Activated T-helper 1 cell treated with anti-CD3 and anti-CD28 coated beads, Interleukin-2, amount 50 U/mL, for 16 hours (primary cell): Measurements from ENCODE around the gene L3MBTL3.
A peak's percentile ranks its signal among the peaks of the same experiment; 100 is the strongest.
"Not testable (repeated sequence)": the region's sequence is repeated elsewhere in the genome, so short reads cannot be mapped to it uniquely, and the experiment has no call there.

ENCODE experiments used
- DNase-seq, 2 donors: peaks; one replicate each; pipeline ENCODE4 v3.0.0-alpha.2; 2020; ENCODE audit warnings: low read depth in 1 of 2, low spot score in 1 of 2

The L3MBTL3 gene

DNA sequence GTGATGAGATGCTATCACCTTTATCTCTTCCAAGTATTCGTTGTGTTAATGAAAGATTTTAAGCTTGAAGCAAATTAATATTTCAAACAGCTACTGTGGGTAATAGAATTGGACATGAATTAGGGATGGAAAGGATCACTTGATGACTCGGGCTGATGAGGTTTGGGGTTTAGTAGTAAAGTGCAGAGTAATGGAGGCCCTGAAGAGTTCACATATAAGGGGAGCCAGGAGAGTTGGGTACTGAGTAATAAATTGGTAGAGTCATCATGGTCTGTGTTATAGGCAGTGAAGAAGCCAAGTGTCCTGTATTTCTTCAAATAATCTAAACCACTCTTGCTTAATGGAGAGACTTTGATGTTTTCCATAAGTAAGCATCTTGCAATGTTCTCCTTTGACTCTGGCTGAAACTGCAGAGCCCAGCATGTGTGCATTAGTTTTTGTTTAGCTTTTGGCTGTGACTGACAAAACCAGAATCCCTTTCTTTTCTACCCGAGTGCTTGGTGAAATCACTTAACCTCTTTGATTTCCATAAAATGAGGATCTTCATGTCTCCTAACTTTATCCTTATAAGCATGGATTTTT lies 57.6 kb downstream of the L3MBTL3 start:
- DNase-seq = no peak

DNA sequence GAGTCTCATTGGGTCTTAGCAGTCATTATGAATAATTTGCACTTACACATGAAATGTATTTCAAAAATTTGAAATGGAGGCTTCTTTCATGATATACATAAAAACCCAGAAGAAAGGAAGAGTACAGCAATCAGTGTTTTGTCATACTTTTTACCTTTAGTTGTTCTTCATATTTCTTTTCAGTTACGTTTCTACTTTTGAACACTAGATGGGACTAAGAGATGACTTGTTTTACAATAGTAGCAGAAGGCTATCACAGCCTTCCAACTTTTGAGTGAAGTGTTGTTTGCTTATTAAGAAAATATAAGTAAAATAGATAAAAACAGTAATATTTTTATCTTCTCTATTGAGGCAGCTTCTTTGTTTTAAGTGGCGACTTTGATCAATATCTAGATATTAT lies 58.1 kb downstream of the L3MBTL3 start:
- DNase-seq = no peak

DNA sequence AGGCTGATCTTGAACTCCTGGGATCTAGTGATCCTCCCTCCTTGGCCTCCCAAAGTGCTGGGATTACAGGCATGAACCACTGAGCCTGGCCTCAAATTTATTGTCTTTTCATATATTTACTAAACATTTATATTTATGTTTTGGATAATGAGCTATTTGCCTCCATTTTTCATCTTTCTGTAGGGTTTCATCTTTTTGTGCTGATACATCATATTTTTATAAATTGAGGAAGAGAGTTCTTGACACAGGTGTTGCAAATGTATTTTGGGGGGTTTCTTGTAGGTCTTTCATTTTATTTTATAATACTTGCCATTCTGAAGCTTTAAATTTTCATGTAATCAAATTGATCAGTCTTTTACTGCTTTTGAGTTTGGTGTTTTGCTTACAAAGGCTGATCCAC lies 72.4 kb downstream of the L3MBTL3 start:
- no peak for DNase-seq

DNA sequence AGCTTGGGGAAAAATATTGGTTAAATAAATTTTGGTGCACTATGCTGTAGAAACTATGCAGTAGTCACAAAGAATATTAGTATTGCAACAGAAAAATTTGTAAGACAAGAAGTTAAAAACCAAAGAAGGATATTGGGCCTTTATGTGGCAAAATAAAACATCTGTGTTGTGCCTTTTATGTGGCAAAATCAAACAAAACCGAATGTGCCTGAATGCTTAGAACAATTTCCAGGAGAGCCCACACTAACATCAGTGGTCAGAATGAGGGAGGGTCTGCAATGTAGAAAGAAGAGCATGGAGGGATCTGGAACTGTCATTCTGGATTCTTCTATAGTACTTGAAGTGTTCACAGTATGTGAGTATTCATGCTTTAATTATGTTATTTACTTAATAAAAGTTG lies 75.2 kb downstream of the L3MBTL3 start:
- DNase-seq = no peak

DNA sequence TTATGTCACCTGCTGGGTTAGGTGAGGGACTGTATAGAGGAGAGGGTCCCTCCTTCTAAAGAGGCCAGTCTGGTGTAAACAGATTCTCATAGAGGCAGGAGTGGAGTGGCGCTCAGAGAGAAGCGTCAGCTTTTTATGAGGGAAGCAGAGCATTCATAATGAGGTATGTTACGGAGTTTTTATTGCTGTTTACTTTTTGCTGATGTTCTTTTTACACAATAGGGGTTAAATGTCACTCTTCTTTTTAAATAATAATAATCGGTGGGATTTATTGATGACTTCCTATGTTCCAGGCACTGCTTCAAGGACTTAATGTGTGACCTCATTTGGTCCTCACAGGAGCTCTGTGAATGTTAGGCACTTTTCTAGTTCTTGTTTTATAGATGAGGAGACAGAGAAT lies 79.9 kb downstream of the L3MBTL3 start:
- DNase-seq = no peak

DNA sequence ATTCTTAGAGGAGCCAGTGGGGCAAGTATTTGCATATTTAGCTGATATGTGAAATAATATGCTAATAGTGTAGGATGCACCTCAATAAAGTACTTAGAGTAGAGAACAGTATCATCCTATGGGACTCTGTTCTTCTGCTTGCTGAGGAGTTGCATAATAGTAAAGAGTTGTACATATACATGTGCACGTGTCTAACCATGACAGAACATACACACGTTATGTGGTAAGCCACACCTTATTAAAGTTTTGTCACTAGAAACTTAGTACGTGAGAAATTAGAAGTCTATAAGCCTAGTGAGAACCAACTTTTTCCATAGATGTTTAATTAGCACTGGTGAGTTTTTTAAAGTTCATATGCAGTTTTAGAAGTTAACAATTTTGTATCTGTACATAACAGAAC lies 80.7 kb downstream of the L3MBTL3 start:
- no peak for DNase-seq

DNA sequence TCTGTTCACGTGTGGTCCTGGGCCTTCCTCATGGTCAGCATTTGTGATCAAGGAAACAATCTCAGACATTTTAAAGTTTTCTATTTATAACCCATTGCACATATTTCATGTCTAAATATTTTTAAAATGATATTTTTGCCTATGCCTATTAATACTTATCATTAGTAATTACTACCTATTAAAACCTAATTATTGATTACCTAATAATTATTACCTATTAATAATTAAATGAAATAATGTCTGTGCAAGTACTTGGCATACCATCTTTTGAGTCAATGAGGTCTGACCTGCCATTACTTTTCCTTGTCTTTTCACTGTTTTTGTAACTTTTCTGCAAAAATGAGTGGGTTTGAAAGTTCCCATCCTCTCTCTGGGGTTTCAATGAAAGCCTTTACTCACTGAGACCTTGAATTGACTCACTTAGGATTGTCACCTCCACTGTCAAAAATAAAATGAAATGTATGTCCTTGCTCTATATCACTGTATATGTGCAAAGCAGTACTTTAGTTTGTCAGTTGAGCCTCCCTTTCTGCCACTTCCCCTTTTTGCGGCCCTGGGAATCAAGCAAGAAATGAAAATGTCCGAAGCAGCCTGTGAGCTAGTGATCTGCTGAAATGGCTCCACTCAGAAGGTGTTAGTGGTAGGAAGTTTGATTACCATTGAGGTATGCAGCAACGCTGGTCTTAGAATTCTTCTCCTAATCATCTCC lies 87.8 kb downstream of the L3MBTL3 start:
- DNase-seq = no peak

DNA sequence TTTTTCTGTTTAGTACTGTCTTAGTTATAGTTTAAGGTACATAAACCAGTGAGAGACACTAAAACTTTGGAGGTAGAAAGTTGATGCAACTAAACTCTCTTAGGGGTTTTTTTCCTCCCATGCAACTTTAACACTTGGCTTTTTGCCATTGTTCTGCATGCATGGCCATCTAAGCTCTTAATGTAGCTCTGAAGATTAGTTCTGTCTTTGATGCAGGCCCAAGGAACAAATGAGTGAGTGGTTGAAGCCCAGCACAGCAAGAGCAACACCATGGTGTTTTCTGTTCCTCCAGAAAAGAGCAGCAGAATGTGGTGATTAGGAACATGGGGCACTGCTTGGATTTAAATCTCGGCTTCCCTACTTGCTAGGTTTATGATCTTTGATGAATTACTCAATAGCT lies 89.3 kb downstream of the L3MBTL3 start:
- no peak for DNase-seq

DNA sequence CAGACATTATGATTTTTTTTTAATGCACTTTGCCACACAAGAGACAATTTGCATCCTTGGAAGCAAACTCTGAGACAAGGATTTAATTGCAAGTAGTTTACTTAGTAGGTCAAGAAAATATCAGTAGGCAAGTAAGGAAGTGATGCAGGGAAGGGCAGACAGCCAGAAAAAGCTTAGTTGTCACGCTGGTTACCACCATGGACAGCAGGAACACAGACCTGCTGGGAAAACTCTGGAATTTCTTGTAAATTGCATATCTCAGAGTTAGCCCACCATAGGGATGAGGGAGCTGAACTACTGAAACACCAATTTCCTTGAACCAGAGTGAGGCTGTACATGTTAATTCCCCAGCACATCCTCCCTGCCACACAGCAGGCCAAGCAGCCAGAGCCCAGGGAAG lies 92.7 kb downstream of the L3MBTL3 start:
- no peak for DNase-seq

DNA sequence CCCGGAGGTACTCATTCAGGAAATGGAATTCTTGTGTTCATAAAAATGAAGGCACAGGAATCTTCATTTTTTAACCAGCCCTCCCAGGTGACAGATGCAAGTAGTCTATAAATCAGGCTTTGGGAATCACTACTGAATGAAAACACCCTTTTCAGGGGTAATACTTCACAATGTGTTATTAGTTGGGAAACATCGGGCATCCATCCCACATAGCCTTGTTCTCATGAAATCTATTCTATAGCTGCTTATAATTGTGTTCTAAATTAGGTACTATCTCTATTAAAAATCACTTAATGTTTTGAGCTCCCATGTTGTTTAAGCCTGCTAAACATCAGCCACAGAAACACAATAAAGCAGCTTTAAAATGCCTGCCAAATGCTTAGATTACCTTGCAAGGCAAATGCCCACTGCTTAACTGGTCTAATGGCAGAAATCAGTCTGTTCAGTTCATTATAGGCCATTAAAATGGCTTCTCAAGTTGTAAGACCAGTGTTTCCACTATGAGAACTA lies 94.9 kb downstream of the L3MBTL3 start:
- DNase-seq = no peak

DNA sequence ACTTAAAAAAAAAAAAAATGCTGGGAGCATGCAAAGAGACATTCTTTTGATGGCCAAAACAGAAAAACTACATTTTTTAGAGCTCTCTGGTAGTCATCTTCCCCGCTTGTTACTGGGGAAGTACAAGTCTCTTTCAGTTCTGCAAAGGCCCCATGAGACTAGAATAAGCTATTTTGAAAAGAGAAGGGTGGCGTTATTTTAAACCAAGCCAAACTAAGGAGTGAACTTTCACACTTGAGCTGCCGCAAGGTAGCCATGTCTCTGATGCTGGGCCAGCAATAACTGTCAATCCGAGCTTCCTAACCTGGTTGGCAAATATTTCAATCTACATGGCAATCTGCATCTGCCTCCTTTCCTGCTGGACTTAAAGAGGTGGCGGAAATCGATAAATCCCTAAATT lies 96.7 kb downstream of the L3MBTL3 start:
- DNase-seq = no peak

DNA sequence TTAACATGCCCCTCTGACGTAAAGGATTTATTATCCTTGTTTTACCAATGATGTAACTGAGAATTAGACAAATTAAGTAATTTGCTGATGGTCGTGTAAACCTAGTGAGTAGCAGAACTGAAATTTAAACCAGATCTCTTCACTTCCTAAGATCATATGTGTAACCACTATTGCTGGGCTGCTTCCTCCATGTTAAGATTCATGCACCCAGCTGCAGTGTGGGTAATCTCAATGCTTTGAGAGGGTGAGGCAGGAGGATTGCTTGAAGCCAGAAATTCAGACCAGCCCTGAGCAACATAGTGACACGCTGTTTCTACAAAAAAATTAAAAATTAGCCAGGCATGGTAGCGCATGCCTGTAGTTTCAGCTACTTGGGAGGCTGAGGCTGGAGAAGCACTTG lies 97.9 kb downstream of the L3MBTL3 start:
- no peak for DNase-seq

DNA sequence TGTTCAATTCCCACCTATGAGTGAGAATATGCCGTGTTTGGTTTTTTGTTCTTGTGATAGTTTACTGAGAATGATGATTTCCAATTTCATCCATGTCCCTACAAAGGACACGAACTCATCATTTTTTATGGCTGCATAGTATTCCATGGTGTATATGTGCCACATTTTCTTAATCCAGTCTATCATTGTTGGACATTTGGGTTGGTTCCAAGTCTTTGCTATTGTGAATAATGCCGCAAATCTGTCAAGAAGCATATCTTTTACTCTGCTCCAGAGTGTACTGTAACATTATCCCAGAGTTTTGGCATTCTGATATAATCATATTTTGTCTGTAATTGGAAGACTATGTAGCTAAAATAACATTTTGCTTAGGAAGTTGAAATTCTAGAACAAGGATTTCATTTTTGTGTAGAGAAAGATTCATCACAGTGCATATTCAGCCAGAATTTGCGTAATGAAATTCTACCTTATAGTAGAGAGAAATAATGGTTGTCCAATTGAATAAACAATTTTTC lies 98.9 kb downstream of the L3MBTL3 start:
- not testable (repeated sequence) for DNase-seq

DNA sequence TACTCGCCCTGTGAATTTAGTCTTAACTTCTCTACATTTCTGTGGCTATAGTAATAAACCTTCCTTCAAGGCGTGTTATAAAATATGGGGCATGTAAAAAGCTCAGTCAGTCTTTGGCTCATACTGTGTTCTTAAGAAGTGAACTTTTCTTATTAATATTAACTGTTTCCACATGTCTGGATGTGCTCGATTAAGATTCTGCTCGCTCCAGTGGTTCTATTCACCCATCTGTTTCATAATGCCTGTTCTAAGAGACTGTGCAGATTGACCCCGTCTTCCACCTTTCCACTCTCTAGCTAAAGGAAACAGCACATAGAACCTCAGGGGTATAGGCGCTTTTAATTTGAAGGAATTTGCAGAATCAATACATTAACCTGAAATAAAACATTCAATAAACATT lies 99.9 kb downstream of the L3MBTL3 start:
- no peak for DNase-seq

DNA sequence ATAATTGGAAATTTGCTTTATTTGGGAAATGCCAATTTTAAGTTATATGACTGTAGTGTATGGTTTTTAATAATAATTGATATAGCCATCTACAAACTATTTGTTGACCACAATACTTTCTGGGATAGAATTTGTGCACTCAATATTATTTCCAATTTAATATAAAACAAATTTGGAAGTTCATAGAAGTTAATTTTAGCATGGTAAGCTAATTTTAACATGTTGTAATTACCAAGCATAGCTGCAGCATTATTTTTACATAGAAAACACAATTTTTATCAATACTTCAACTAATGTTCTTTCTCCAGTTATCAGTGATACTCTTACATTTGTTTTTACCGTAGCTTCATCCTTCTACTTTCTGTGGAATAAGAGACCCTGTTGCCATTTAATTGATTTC lies 100.8 kb downstream of the L3MBTL3 start:
- DNase-seq = no peak

DNA sequence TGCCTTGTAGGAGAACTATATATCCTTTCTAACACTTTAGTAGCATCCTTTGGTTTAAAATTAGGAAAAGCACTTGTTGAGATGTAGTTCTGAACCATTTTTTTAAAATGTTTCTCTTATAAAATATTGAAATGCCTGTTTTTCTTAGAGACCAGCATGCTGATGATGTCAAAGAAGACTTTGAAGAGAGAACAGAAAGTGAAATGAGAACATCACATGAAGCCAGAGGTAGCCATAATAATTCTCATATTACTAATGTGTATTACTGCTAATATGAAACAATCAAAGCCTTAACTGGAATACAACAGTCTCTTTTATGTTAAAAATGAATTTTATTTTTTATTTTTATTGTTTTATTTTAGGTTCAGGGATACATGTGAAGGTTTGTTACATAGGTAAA lies 102.3 kb downstream of the L3MBTL3 start:
- DNase-seq = no peak

DNA sequence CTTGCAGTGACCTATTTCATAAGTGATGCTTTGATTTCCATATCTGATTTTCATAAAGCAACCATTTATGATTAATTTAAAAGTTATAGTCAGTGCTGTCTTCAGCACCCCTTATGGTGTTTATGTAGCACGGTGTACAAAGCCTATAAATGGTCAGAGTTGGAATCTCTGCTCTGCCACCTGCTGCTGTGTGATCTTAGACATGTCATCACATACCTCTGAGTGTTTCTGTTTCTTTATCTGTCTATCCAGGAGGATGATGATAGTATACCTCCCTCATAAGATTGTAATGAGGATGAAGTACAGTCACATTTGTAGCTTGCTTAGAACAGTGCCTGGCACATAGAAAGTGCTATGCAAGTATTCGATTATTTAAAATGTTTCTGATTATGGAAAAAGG lies 103.9 kb downstream of the L3MBTL3 start:
- no peak for DNase-seq

DNA sequence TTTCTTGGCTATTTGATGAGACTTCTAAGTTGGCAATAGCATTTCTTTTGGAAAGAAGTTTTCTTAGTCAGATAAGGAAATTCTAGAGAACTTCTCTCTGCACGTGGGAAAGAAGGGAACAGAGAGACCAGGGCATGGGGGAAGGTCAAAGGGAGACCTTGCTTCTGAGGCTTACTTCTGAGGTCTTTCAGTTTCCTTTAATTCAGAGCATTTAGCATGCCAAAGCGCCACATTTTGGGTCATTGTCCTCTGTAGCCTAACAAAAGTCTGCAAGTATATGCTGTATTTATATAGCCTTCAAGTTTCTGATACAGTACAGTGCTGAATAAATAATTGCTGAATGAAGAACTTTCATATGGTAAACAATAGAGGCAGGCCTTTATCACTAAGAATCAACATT lies 108.8 kb downstream of the L3MBTL3 start:
- DNase-seq = no peak

DNA sequence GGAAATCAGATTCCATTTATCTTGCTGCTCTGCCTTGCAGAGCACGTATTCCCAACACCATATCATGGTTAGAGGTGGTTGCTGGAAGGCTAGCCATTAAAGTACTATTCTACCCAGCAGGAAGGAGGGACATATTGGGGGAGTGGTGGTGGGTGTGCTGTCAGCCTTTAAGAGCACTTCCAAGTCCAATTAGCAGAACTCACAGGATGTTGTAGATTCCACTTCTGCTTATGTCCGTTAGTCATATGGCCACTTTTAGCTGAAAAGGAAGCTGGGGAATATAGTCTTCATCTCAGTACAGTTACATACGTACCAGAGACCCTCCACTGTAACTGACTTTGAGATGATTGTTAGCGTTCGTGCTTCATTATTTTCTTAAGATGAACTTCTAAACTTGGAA lies 109.9 kb downstream of the L3MBTL3 start:
- no peak for DNase-seq

DNA sequence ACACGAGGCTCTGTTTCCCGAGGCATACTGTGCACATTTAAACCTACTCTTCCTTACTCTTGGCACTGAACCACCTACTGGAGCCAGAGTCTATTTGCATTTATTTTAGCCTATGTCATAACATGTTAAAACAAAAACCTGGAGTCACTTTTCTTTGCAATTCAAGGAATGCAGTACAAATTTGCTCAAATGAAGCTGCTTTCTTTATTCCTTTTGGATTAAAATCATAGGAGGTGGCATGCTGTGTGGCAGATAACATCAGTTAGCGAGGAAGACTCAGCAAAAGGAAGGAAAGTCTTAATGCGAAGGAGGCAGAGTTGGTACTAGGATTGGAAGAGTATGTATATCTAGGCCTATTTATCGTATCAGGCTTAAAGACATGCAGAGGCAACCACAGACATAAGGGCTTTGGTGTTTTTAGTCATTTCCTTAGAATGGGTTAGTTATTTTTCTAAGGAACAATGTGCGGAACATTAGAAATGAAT lies 111.4 kb downstream of the L3MBTL3 start:
- DNase-seq = no peak

DNA sequence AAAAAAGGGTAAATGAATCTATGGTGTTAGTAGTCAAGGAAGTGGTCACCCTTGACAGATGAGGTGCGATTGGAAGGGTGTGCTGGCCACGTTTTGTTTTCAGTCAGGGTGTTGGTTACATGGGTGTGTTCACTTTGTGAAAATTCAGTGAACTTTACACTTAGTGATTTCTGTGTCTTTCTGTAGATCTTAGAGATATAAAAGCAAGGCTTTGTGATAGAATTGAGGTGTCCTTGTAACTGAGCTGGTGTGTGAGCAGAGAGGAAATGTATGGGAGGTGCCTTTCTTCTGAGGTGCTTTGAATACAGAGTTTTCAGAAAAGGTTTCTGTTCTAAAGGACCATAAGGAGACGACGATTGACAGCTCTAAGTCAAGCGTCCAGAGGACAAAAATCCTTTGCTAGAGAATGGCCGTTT lies 113.9 kb downstream of the L3MBTL3 start:
- peak; percentile 9 to 11 for DNase-seq

DNA sequence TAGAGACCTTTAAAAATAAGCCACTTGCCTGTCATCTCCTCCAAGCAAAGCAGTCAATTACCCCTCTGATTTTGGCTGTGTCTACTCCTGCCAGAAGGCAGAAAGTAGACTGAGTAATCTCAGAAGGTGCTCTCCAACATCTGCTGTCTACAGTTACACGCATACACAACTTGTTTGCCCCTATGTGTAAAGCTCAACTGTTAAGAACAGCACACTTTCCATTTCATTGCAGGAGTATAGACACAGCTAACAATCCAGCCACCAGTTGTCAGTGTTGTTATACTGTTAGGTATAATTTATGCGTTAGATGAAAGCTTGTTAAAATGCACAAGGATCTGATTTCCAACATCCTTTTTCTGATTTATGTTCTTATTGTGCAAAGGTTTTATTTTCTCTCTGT lies 116.2 kb downstream of the L3MBTL3 start:
- no peak for DNase-seq

DNA sequence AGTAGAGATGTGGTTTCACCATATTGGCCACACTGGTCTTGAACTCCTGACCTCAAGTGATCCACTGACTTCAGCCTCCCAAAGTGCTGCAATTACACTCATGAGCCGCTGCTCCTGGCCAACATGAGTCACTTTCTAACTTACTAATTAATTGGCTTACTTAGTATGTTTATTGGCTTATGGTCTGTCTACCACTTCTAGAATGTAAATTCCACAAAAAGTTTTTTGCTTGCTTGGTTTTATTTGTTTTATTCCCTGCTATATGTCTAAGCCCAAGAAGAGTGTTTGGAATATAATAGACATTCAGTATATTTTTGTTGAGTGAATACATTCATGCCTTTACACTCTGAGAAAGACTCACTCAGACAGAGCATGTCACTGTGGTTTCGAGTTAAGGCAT lies 118.4 kb downstream of the L3MBTL3 start:
- DNase-seq = no peak
